GM20431 (cell line): ENCODE results near the gene YTHDC1.

Source experiments
- in situ Hi-C: fragments of 300-500 bp; cut with MseI, MboI; formaldehyde crosslinking; loops from one replicate; pipeline ENCODE4 v1.15.0; 2020; ENCODE audit warnings: low sequenced_read_pairs; ENCODE audit not compliant: unreplicated experiment

YTHDC1 gene

GRCh38 chr4:68360231-68360968 is 10.5 kb upstream of the YTHDC1 start:
- in situ Hi-C loops = no loop called here

DNA sequence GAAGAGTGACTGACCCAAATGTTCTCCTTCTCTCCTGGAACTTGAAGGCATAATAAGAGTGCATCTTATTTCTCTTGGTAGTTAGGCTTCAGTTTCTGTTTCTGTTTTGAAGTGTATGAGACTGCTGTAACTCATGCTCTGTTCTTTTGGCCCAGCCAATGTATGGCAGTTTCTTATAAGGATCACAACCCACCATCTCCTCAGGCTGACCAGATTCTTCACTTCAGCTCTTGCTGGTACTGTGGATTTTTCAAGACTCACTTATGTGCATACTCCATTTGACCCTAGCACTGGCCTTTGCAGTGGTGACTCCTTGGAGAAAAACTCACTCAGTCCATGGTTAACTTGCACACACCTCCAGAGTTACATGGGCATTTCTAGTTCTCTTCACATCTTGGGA is 9.6 kb upstream of the YTHDC1 start:
- in situ Hi-C loops = no loop called here

- in situ Hi-C loops = no loop called here
Measured at GRCh38 chr4:68358988-68359387, 9.1 kb upstream of the YTHDC1 start.

DNA sequence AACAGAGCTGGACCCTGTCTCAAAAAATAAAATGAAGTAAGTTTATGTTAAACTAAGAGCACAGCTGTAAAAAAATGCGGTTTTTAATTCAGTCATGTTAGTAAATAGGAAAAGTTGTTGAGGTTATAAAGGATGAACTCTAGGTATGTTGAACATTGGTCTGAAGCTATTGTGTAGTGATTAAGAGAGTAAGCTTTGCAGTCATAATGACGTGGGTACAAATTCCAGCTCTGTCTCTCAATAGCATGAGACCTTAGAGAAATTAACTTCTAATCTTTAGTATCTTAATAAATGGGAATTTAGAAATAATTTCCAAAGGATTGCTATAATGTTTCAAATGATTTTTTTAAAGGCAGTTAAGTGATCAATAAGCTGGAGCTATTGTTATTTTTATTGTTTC is 2.9 kb upstream of the YTHDC1 start:
- in situ Hi-C loops = no loop called here

DNA sequence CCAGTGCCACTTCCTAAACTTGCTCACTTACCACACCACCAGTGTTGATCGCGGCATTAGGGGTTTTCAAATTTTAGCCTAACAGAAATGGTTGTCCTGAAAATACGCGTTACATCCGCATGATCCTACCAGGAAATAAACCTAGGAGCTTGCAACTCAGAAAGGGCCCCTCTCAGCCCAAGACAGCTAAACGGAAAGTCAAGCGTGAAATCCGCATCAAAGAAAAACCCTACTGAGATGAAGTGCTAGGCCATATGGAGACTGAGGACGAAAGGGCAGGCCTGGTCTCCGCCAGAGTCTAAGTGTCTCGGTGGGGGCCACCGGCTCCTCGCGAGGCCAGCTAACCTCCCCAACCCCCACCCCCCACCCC is 626 bp downstream of the YTHDC1 start:
- in situ Hi-C loops = no loop called here

- in situ Hi-C loops = no loop called here
Measured at GRCh38 chr4:68348577-68348976, 1.3 kb downstream of the YTHDC1 start.

DNA sequence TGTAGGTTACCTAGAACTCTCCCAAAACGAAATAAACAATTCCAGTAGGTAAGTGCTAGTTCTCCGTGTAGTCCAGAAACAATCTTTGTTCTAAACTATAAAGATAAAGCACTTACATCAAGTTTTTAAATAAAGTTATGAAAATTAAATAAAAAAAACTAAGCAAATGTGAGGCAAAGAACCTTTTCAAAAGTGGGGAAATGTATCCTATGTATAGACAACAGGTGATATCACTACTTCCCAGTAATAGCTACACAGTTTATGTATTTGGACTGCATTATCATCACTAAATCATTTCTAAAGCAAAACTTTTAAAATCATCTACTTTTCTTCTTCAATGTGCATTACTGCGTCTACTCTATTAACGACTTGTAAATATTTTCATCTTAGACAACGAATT is 2.0 kb downstream of the YTHDC1 start:
- in situ Hi-C loops = no loop called here

GRCh38 chr4:68346461-68346860 is 3.4 kb downstream of the YTHDC1 start:
- in situ Hi-C loops = no loop called here

GRCh38 chr4:68344785-68345184 is 5.1 kb downstream of the YTHDC1 start:
- in situ Hi-C loops = no loop called here

GRCh38 chr4:68344049-68344448 is 5.8 kb downstream of the YTHDC1 start:
- in situ Hi-C loops = no loop called here

DNA sequence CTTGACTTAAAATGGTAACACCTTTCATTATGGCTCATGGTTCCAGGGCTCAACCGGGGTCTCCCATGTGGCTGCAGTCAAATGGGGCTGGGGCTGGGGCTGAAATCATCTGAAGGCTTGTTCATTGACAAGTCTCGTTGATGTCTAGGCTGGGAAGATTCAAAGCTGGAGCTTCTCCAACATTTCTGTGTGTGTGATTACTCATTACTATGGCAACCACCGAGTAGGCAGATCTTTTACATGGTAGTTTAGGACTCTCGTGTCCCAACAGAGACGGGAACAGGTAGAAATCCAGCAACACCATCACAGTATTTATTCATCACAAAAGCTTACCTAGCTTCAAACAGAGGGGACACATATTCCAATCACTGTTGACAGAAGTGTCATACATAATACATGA is 7.8 kb downstream of the YTHDC1 start:
- in situ Hi-C loops = no loop called here

DNA sequence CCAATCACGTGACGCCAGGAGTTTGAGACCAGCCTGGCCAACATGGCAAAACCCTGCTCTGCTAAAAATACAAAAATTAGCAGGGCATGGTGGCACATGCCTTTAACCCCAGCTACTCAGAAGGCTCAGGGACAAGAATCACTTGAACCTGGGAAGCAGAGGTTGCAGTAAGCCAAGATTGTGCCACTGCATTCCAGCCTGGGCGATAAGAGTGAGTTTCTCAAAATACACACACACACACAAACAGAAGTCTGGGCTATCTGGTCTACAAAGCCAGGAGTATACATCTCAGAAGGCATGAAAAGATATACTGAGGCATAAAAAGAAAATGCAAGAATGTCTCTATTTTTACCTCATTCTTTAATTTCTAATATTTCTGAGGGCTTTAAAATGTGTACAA is 11.3 kb downstream of the YTHDC1 start:
- in situ Hi-C loops = no loop called here

DNA sequence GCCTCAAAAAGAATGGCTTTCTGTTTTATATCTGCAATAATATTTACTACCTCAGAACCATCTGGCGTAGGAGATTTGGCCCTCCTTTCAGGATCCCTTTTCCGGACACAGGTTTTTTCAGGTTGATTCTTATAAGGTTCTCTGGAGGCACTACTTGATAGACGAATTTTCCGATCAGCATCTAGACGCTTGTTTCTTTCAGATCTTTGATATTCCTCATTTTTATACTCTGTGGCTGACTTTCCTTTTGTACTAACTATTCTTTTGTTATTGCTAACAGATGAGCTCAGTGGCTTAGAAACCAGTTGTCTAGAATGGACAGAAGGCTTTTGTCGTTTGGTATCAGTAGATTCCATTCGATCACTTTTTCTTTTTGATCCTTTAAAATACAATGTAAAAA is 12.4 kb downstream of the YTHDC1 start:
- in situ Hi-C loops = no loop called here

GRCh38 chr4:68337004-68337403 is 12.9 kb downstream of the YTHDC1 start:
- in situ Hi-C loops = no loop called here

DNA sequence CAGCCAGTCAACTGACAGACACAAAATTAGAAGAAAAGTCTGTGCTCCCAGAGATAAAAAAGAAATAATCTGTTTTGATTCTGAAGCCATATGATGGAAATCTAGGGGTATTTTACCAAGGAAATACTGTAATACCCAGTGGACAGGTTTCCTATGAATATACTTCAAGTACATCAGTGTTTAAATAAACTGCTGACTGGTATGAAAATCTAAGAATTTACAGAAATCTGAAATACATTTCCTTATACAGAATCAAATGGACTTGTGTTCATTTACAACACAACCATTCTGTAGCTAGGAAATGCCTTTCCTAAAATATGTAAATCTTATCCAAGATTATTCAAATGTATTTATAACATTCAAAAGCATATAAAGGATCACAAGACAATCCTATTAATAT is 13.4 kb downstream of the YTHDC1 start:
- in situ Hi-C loops = no loop called here

DNA sequence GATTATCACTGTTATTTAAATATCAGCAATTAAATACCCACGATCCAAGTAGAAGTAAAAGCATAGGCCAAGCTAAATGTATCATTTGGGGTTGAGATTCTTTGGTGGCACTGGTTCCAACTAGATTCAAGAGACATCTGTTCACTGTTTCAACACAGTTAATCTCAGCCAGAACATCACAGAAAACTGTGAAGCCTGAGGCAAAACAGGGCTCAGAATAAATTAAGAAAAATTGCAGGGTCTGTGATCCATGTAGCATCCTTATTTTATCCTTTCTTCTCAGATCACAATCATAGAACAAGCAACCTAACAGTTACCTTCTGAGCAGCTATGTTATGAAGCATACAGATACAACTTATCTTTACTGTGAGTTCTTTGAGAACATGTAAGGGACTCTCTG is 23.7 kb downstream of the YTHDC1 start:
- in situ Hi-C loops = no loop called here

DNA sequence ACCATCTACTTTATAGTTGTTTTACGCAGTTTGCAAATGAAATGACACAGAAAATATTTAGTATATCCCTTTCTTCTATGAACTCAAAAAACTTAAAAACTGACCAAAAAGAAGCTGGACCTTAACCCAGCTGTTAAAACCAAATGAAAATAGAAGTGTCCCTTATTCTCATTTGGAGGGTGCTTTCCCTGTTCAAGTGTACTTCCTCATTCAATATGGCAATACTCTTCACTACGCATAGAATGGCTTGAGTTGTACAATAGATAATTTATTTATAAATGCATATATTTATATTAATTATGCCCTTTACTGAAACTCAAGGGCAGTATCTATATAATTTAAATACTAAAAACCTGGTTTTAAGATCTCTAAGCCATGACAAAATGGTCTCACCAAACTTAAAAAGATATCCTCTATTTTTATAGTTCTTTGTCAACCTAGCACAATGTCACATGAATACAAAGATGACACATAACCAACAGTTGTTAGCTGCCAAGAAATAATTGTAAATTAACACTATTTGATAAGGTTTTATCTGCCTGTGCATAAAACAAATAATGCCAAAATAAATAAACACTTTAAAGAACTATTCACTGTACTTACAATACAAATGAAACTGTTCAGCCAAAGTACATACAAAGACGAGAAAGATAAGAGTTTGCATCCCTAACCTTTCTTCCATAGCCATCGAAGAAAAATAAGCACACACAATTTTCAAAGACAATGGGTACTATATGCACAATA is 25.2 kb downstream of the YTHDC1 start:
- in situ Hi-C loops = no loop called here

DNA sequence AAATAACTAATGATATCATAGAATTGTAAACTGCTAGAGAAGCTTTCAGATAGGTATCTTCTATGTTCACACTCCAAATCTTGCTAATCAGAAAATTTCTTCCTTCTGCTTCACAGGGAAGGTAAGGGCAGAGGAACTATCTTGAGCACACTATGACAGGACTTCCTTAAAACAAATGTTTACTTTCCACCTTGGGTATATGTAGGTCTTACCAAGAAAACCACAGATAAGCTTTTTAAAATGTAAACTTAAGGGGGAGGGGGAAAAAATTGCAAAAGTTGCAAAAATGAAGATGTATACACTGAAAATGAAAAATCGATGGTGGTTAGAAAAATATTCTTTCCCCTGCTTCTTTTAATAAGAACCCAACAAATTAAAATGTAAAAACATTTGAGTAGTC is 30.9 kb downstream of the YTHDC1 start:
- in situ Hi-C loops = no loop called here

DNA sequence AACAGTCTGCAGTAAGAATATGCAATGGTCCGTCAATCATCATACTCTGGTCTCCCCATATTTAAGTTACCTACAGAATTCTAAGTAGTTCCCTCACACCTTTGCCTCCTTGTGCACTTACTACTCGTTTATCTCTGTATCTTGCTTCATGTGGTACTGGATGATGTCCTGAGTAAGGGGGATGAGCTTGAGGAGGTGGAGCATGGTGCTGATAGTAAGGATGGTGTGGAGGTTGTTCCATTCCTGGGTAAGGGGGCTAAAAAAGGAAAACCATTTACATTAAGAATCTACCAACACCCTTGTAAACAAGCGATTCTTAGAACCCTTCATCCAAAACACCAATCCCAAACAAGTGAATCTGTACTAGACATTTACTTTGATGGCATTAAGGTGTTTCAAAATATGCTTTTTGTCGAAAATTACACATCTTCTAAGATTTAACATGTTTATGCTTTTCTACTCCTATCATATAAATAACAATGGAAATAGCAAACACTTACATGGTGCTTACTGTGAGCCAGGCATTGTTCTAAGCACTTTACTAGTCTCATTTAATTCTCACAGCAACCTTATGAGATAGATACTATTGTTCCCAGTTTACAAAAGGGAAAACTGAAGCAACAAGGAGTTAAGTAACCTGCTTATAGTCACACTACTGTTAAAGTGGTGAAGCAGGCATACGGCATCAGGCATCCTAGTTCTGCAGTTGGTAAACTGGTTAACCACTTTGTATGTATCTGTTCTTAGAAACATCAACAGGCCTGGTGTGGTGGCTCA is 33.5 kb downstream of the YTHDC1 start:
- in situ Hi-C loops = no loop called here

DNA sequence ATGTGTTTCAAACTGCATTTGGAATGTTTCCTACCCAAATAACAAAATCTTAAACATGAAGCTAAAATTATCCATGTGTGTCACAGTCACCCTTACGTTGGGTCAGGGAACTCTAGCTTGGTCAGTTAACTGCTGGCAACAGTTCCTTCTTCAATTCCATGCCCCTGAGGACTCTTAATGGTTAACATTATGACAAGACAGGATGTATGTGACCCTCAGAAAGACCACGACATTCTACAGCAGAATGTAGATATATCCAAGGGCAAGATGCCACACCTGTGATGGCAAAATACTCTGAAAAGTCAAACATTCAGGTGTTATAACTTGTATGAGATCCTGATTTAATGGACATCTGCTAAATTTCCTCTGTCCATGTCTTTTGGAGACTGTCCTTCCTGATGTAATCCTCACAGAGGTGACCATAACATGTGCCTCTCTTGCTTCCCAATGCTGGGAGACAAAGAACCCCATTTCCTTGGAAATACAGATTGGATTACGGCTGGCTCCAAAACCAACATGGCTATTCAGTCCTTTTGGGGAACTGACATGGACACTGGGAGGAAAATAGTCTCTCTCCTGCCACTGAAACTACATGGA is 39.1 kb downstream of the YTHDC1 start:
- in situ Hi-C loops = no loop called here

DNA sequence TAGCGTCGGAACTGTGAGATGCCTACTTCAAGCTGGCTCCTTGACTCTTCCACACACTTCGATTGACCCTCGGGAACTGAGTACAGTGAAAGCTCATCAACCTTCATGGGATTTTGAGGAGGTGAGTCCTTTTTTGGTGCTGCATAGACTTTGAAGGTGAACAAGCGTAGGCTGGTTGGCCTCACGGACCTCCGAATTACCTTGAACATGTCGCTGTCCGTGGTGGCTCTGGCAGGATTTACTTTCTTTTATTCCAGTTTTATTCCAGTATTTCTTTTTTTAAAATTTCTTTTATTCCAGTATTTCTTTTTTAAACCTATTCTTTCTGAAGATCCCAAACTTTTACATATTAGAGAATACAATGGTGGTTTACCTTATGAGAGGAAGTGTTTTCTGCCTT is 45.2 kb downstream of the YTHDC1 start:
- in situ Hi-C loops = no loop called here
